Retinal pigment epithelial cell (primary cell): ENCODE measurements around the gene RHBG.

Source experiments
- DNase-seq: peaks from one replicate; pipeline ENCODE4 v3.0.0-alpha.2; 2010; ENCODE audit warnings: low read depth
- H3K4me3 ChIP-seq: 2 replicates; pipeline ENCODE4 v1.5.1; 2011; ENCODE audit warnings: mild to moderate bottlenecking, low read length, control low read depth, moderate library complexity
- CTCF ChIP-seq: conservative IDR thresholded peaks from 2 replicates; pipeline ENCODE4 v1.5.1; 2011; ENCODE audit warnings: low read depth, low read length, control low read depth, inconsistent platforms

RHBG gene

GRCh38 chr1:156383023-156383422 lies 14.0 kb downstream of the RHBG start:
- peak; percentile 95 for TF ChIP-seq CTCF
- peak; percentile 14 for DNase-seq
- no peak overlapping the region for H3K4me3 ChIP-seq

- DNase-seq = no peak
- H3K4me3 ChIP-seq = no peak overlapping the region
- TF ChIP-seq CTCF = no peak
Measured at GRCh38 chr1:156384007-156384406, 15.0 kb downstream of the RHBG start.

DNA sequence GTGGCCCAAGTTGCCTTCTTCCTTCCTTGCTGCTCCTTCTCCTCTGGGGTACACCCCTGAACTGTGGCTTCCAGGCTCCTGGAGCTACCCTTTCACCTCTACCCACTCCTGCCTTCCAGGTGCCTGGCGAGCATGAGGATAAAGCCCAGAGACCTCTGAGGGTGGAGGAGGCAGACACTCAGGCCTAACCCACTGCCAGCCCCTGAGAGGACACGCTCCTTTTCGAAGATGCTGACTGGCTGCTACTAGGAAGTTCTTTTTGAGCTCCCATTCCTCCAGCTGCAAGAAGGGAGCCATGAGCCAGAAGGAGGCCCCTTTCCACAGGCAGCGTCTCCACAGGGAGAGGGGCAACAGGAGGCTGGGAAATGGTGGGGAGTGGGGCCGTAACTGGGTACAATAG lies 15.6 kb downstream of the RHBG start:
- no peak for DNase-seq

DNA sequence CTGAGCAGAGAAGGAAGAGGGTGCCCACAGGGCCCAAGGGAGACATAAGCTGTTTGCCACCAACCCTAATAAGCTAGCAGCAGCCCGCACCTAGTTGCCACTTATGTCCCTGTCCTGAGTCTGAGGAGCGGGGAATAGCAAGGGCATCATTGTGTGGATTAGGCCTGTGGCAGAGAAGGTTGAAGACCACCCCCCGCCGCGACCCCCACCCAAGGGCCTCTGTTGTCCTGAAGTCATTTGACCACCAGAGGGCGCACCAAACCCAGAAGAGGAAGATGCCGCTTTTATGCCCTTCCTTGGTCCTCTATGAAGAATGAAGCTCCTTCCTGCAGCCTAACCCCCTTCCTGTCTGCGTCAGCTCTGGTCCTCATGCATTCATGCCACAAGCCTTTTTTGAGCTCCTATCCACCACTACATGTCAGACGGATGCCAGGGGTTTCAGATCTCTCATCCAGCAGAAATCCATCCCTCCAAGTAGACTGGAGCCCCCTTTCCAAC lies 16.6 kb downstream of the RHBG start:
- H3K4me3 ChIP-seq = no peak overlapping the region
- peak; percentile 88 for TF ChIP-seq CTCF
- no peak for DNase-seq

More for the DNA sequence above, 15.6 kb downstream of the RHBG start:
- no peak overlapping the region for H3K4me3 ChIP-seq
- TF ChIP-seq CTCF = no peak

GRCh38 chr1:156386134-156386901 lies 17.3 kb downstream of the RHBG start:
- no peak for DNase-seq
- no peak overlapping the region for H3K4me3 ChIP-seq
- no peak for TF ChIP-seq CTCF

DNA sequence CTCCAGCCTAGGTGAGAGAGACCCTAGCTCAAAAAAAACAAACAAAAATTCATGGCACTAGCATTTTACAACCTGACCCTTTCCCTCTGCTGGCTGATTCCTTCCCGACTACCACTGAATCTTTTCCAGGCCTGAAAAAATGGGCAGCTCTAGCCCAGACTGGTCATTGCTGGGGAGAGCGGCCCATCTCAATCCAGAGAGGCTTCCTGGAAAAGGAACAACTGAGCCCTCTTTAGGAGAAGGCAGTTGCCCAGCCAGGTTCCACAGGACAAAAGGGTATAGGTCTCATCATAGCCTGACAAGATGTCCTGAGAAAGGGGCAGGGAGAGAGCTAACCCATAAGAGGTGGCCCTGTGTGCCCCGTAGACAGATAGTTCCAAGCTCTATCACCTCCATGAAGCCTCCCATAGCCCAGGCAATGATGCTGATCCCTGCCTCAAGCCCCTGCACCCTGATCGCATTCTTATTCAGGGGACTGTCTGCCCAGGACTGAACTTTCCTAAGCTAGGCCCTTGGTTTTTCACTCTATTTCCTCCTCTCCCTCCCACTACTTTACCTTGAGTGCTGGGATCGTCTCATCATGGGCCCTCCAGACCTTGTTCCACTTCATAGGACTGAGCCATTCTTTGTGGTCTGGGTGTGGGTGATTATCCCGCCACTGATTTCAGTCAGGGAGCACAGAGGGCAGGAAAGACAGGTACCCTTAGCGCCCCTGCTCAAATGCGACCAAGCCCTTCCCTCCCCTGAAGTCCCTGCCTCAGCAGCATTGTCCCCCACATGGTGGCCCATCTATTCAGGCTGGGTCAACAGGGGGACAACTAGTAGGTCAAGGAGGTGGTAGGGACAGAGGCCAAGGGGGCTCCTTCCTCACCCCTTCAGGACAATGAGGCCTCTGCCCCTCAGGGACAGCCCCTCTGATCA lies 18.2 kb downstream of the RHBG start:
- DNase-seq = no peak
- TF ChIP-seq CTCF = no peak
- H3K4me3 ChIP-seq = no peak overlapping the region
